ENCODE results near the gene FGFBP3.

- TF ChIP-seq CTCF (IDR thresholded peaks at IDR 0.05) (no peak), POLR2AphosphoS5 (IDR thresholded peaks at IDR 0.05) (no peak), POLR2A (IDR thresholded peaks at IDR 0.05) (no peak)
Measured at GRCh38 chr10:91939653-91940052, 30.4 kb upstream of the FGFBP3 start.
